HEK293 (cell line): ENCODE results near the gene SHANK2.

Experiments
- CTCF ChIA-PET: fragments of 350-600 bp; formaldehyde crosslinking; extraction: SDS; loops from one replicate; lab custom pipeline; 2021; ENCODE audit warnings: antibody characterized with exemption; lab: Yijun Ruan, JAX
- POLR2A ChIA-PET: fragments of 300-600 bp; formaldehyde crosslinking; extraction: SDS; loops from one replicate; lab custom pipeline; 2020; ENCODE audit warnings: antibody characterized with exemption, inconsistent platforms; lab: Yijun Ruan, JAX
- H3K27ac ChIP-seq: fragments of 200-500 bp; sonication (Bioruptor generic); 2 replicates; pipeline ENCODE4 v1.5.1; 2014; ENCODE audit warnings: low read depth, low read length, control low read depth, inconsistent platforms; ENCODE audit errors: extremely low read depth
- H3K36me3 ChIP-seq, 2 experiments: fragments of 200-500 bp in 1 of 2; sonication (Bioruptor generic) in 1 of 2; 1 replicate in 1 of 2; 2 replicates in 1 of 2; pipeline ENCODE4 v1.5.1; 2014 to 2017; ENCODE audit warnings: inconsistent platforms in 2 of 2, low read length in 2 of 2; ENCODE audit not compliant: control insufficient read depth in 2 of 2, insufficient read depth in 1 of 2
- H3K4me1 ChIP-seq: fragments of 200-500 bp; sonication (Bioruptor generic); 2 replicates; pipeline ENCODE4 v1.5.1; 2014; ENCODE audit warnings: mild to moderate bottlenecking, low read length, inconsistent platforms; ENCODE audit not compliant: control insufficient read depth, insufficient read depth
- H3K4me3 ChIP-seq: 2 replicates; pipeline ENCODE4 v1.5.1; 2011; ENCODE audit warnings: low read depth, mild to moderate bottlenecking, control low read depth, low read length, moderate library complexity
- H3K9me3 ChIP-seq: fragments of 200-500 bp; sonication (Bioruptor generic); 2 replicates; pipeline ENCODE4 v1.5.1; 2014; ENCODE audit warnings: low read depth, low read length, inconsistent platforms; ENCODE audit not compliant: control insufficient read depth, insufficient read depth
- BCL11A ChIP-seq: fragments of 450-650 bp; formaldehyde crosslinking; IDR thresholded peaks from 2 replicates; pipeline ENCODE4 v1.5.1; 2016; ENCODE audit warnings: low read depth, missing biosample characterization, missing genetic modification characterization
- BCL6B ChIP-seq: fragments of 450-650 bp; formaldehyde crosslinking; IDR thresholded peaks from 2 replicates; pipeline ENCODE4 v1.5.1; 2017; ENCODE audit warnings: missing biosample characterization, missing genetic modification characterization
- EGR2 ChIP-seq: fragments of 450-650 bp; formaldehyde crosslinking; IDR thresholded peaks from 2 replicates; pipeline ENCODE4 v1.5.1; 2016; ENCODE audit warnings: low read depth, missing biosample characterization, missing genetic modification characterization
- GLIS2 ChIP-seq: fragments of 450-650 bp; formaldehyde crosslinking; IDR thresholded peaks from 2 replicates; pipeline ENCODE4 v1.5.1; 2016; ENCODE audit warnings: missing biosample characterization, missing genetic modification characterization
- HIC1 ChIP-seq: fragments of 450-650 bp; formaldehyde crosslinking; IDR thresholded peaks from 2 replicates; pipeline ENCODE4 v1.5.1; 2016; ENCODE audit warnings: missing biosample characterization, missing genetic modification characterization
- IKZF3 ChIP-seq: fragments of 450-650 bp; IDR thresholded peaks from 2 replicates; pipeline ENCODE4 v1.5.0; 2018; ENCODE audit warnings: missing biosample characterization, mild to moderate bottlenecking, missing genetic modification characterization, moderate library complexity
- KLF9 ChIP-seq: fragments of 450-650 bp; formaldehyde crosslinking; IDR thresholded peaks from 2 replicates; pipeline ENCODE4 v1.5.1; 2016; ENCODE audit warnings: missing biosample characterization, missing genetic modification characterization, low read depth
- OSR2 ChIP-seq: fragments of 450-650 bp; formaldehyde crosslinking; IDR thresholded peaks from 2 replicates; pipeline ENCODE4 v1.5.1; 2016; ENCODE audit warnings: missing biosample characterization, missing genetic modification characterization
- SETDB1 ChIP-seq: IDR thresholded peaks from one replicate; pipeline ENCODE4 v1.6.1; 2017; ENCODE audit warnings: mild to moderate bottlenecking, low read length, moderate library complexity, mixed read lengths; ENCODE audit not compliant: insufficient read length
- SP7 ChIP-seq: fragments of 450-650 bp; formaldehyde crosslinking; IDR thresholded peaks from 2 replicates; pipeline ENCODE4 v1.5.1; 2016; ENCODE audit warnings: missing biosample characterization, missing genetic modification characterization
- ZBTB48 ChIP-seq: fragments of 450-650 bp; formaldehyde crosslinking; IDR thresholded peaks from 2 replicates; pipeline ENCODE4 v1.5.1; 2016; ENCODE audit warnings: missing biosample characterization, missing genetic modification characterization
- ZFP37 ChIP-seq: fragments of 450-650 bp; formaldehyde crosslinking; IDR thresholded peaks from 2 replicates; pipeline ENCODE4 v1.5.1; 2016; ENCODE audit warnings: missing biosample characterization, missing genetic modification characterization
- ZNF155 ChIP-seq: fragments of 450-650 bp; formaldehyde crosslinking; IDR thresholded peaks from 2 replicates; pipeline ENCODE4 v1.5.1; 2016; ENCODE audit warnings: missing biosample characterization, missing genetic modification characterization
- ZNF184 ChIP-seq: fragments of 450-650 bp; IDR thresholded peaks from 2 replicates; pipeline ENCODE4 v1.5.1; 2018; ENCODE audit warnings: missing biosample characterization, mild to moderate bottlenecking, missing genetic modification characterization
- ZNF214 ChIP-seq: fragments of 450-650 bp; formaldehyde crosslinking; IDR thresholded peaks from 2 replicates; pipeline ENCODE4 v1.5.1; 2017; ENCODE audit warnings: missing biosample characterization, mild to moderate bottlenecking, missing genetic modification characterization, borderline replicate concordance
- ZNF239 ChIP-seq: fragments of 450-650 bp; formaldehyde crosslinking; IDR thresholded peaks from 2 replicates; pipeline ENCODE4 v1.5.1; 2016; ENCODE audit warnings: missing biosample characterization, missing genetic modification characterization
- ZNF335 ChIP-seq: fragments of 450-650 bp; formaldehyde crosslinking; conservative IDR thresholded peaks from 2 replicates; pipeline ENCODE4 v1.5.1; 2016; ENCODE audit warnings: missing biosample characterization, missing genetic modification characterization
- ZNF391 ChIP-seq: fragments of 450-650 bp; formaldehyde crosslinking; IDR thresholded peaks from 2 replicates; pipeline ENCODE4 v1.5.1; 2016; ENCODE audit warnings: low read depth, missing biosample characterization, missing genetic modification characterization, borderline replicate concordance
- ZNF530 ChIP-seq: fragments of 450-650 bp; formaldehyde crosslinking; IDR thresholded peaks from 2 replicates; pipeline ENCODE4 v1.5.1; 2016; ENCODE audit warnings: low read depth, missing biosample characterization, missing genetic modification characterization
- ZNF544 ChIP-seq: fragments of 450-650 bp; formaldehyde crosslinking; IDR thresholded peaks from 2 replicates; pipeline ENCODE4 v1.5.0; 2017; ENCODE audit warnings: missing biosample characterization, missing genetic modification characterization
- ZNF571 ChIP-seq: fragments of 450-650 bp; formaldehyde crosslinking; IDR thresholded peaks from 2 replicates; pipeline ENCODE4 v1.5.0; 2017; ENCODE audit warnings: missing biosample characterization, missing genetic modification characterization
- ZNF596 ChIP-seq: fragments of 450-650 bp; IDR thresholded peaks from 2 replicates; pipeline ENCODE4 v1.5.0; 2018; ENCODE audit warnings: missing biosample characterization, mild to moderate bottlenecking, missing genetic modification characterization, moderate library complexity
- ZNF626 ChIP-seq: fragments of 450-650 bp; sonication (Bioruptor Pico); formaldehyde crosslinking; IDR thresholded peaks from 2 replicates; pipeline ENCODE4 v1.5.1; 2018; ENCODE audit warnings: missing biosample characterization, missing genetic modification characterization, inconsistent platforms
- ZNF629 ChIP-seq: fragments of 450-650 bp; formaldehyde crosslinking; IDR thresholded peaks from 2 replicates; pipeline ENCODE4 v1.5.1; 2017; ENCODE audit warnings: missing biosample characterization, missing genetic modification characterization
- ZSCAN18 ChIP-seq: fragments of 450-650 bp; formaldehyde crosslinking; IDR thresholded peaks from 2 replicates; pipeline ENCODE4 v1.5.1; 2016; ENCODE audit warnings: missing biosample characterization, missing genetic modification characterization
- ZSCAN30 ChIP-seq: fragments of 450-650 bp; IDR thresholded peaks from 2 replicates; pipeline ENCODE4 v1.5.1; 2018; ENCODE audit warnings: missing biosample characterization, mild to moderate bottlenecking, missing genetic modification characterization, moderate library complexity
- TF ChIP-seq, protein P1 (sequence below): fragments of 450-650 bp; formaldehyde crosslinking; IDR thresholded peaks from 2 replicates; pipeline ENCODE4; 2016; ENCODE audit warnings: missing biosample characterization, missing genetic modification characterization
- TF ChIP-seq, protein P2 (sequence below): fragments of 450-650 bp; formaldehyde crosslinking; IDR thresholded peaks from 2 replicates; pipeline ENCODE4 v1.5.1; 2016; ENCODE audit warnings: missing biosample characterization, missing genetic modification characterization
- TF ChIP-seq, protein P3 (sequence below): fragments of 450-650 bp; formaldehyde crosslinking; IDR thresholded peaks from 2 replicates; pipeline ENCODE4 v1.5.1; 2016; ENCODE audit warnings: missing biosample characterization, missing genetic modification characterization

The SHANK2 gene

GRCh38 chr11:71203681-71204080 lies 48.7 kb downstream of the SHANK2 start:
- CTCF ChIA-PET, result no interaction called here
- Histone ChIP-seq H3K27ac (no peak overlapping the region), H3K4me1 (no peaks in the 10 kb centered on the region), H3K36me3 (no peaks in the 10 kb centered on the region), H3K4me3 (no peak overlapping the region), H3K9me3 (no peaks in the 10 kb centered on the region)
- POLR2A ChIA-PET, result no interaction called here
- TF ChIP-seq, protein P1, sequence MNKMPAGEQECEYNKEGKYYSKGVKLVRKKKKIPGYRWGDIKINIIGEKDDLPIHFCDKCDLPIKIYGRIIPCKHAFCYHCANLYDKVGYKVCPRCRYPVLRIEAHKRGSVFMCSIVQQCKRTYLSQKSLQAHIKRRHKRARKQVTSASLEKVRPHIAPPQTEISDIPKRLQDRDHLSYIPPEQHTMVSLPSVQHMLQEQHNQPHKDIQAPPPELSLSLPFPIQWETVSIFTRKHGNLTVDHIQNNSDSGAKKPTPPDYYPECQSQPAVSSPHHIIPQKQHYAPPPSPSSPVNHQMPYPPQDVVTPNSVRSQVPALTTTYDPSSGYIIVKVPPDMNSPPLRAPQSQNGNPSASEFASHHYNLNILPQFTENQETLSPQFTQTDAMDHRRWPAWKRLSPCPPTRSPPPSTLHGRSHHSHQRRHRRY (tag by site-specific recombination), result no peak
- TF ChIP-seq OSR2 (tag by site-specific recombination), result no peak
- no peak for TF ChIP-seq ZNF239 (tag by site-specific recombination)
- TF ChIP-seq SETDB1, result no peak
- TF ChIP-seq ZNF629, result no peak
- no peak for TF ChIP-seq SP7 (tag by site-specific recombination)
- no peak for TF ChIP-seq KLF9 (tag by site-specific recombination)
- TF ChIP-seq GLIS2, result no peak
- TF ChIP-seq BCL11A (tag by site-specific recombination), result no peak
- no peak for TF ChIP-seq ZNF184 (tag by site-specific recombination)
- TF ChIP-seq HIC1 (tag by site-specific recombination), result no peak
- no peak for TF ChIP-seq ZBTB48 (tag by site-specific recombination)
- no peak for TF ChIP-seq ZNF391
- TF ChIP-seq ZNF214 (tag by site-specific recombination), result no peak
- no peak for TF ChIP-seq ZNF626
- TF ChIP-seq ZNF596 (tag by site-specific recombination), result no peak
- TF ChIP-seq IKZF3 (tag by site-specific recombination), result no peak
- no peak for TF ChIP-seq BCL6B
- no peak for TF ChIP-seq ZNF155 (tag by site-specific recombination)

GRCh38 chr11:71202966-71203365 lies 49.4 kb downstream of the SHANK2 start:
- CTCF ChIA-PET, result no interaction called here
- TF ChIP-seq, protein P2, sequence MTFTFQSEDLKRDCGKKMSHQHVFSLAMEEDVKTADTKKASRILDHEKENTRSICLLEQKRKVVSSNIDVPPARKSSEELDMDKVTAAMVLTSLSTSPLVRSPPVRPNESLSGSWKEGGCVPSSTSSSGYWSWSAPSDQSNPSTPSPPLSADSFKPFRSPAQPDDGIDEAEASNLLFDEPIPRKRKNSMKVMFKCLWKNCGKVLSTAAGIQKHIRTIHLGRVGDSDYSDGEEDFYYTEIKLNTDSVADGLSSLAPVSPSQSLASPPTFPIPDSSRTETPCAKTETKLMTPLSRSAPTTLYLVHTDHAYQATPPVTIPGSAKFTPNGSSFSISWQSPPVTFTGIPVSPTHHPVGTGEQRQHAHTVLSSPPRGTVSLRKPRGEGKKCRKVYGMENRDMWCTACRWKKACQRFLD (tag by site-specific recombination), result no peak
- TF ChIP-seq ZSCAN30, result no peak
- TF ChIP-seq ZSCAN18 (tag by site-specific recombination), result no peak
- TF ChIP-seq ZNF530 (tag by site-specific recombination), result no peak
- no peak for TF ChIP-seq ZNF544 (tag by site-specific recombination)
- TF ChIP-seq ZFP37 (tag by site-specific recombination), result no peak
- TF ChIP-seq ZNF571 (tag by site-specific recombination), result no peak
- TF ChIP-seq, protein P3, sequence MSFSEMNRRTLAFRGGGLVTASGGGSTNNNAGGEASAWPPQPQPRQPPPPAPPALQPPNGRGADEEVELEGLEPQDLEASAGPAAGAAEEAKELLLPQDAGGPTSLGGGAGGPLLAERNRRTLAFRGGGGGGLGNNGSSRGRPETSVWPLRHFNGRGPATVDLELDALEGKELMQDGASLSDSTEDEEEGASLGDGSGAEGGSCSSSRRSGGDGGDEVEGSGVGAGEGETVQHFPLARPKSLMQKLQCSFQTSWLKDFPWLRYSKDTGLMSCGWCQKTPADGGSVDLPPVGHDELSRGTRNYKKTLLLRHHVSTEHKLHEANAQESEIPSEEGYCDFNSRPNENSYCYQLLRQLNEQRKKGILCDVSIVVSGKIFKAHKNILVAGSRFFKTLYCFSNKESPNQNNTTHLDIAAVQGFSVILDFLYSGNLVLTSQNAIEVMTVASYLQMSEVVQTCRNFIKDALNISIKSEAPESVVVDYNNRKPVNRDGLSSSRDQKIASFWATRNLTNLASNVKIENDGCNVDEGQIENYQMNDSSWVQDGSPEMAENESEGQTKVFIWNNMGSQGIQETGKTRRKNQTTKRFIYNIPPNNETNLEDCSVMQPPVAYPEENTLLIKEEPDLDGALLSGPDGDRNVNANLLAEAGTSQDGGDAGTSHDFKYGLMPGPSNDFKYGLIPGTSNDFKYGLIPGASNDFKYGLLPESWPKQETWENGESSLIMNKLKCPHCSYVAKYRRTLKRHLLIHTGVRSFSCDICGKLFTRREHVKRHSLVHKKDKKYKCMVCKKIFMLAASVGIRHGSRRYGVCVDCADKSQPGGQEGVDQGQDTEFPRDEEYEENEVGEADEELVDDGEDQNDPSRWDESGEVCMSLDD (tag by site-specific recombination), result no peak
- no peak for TF ChIP-seq EGR2 (tag by site-specific recombination)
- TF ChIP-seq ZNF335 (tag by site-specific recombination), result no peak

More at GRCh38 chr11:71202966-71203365, 49.4 kb downstream of the SHANK2 start:
- H3K9me3 ChIP-seq, result no peaks in the 10 kb centered on the region
- POLR2A ChIA-PET, result no interaction called here
- no peak overlapping the region for H3K4me3 ChIP-seq
- H3K27ac ChIP-seq, result no peak overlapping the region
- no peaks in the 10 kb centered on the region for H3K36me3 ChIP-seq
- H3K4me1 ChIP-seq, result no peaks in the 10 kb centered on the region
